ENCODE results near the gene MYH3.

MYH3 gene

GRCh38 chr17:10648381-10648780 is 8.7 kb downstream of the MYH3 start:
- DNase-seq, result no peak

GRCh38 chr17:10646392-10646990 is 10.6 kb downstream of the MYH3 start:
- peak; percentile 45 for DNase-seq

GRCh38 chr17:10640475-10640874 is 16.6 kb downstream of the MYH3 start:
- no peak for DNase-seq

- no peak for DNase-seq
Observed at GRCh38 chr17:10638151-10638550, 19.0 kb downstream of the MYH3 start.

GRCh38 chr17:10635290-10635689 is 21.8 kb downstream of the MYH3 start:
- DNase-seq, result no peak

- no peak for DNase-seq
Observed at GRCh38 chr17:10633738-10634379, 23.2 kb downstream of the MYH3 start.

- DNase-seq, result no peak
Observed at GRCh38 chr17:10631701-10632100, 25.4 kb downstream of the MYH3 start.

GRCh38 chr17:10631048-10631700 is 25.9 kb downstream of the MYH3 start:
- DNase-seq, result no peak

GRCh38 chr17:10629706-10630105 is 27.4 kb downstream of the MYH3 start:
- DNase-seq, result no peak

GRCh38 chr17:10628756-10629155 is 28.4 kb downstream of the MYH3 start:
- no peak for DNase-seq

GRCh38 chr17:10626390-10626789 is 30.7 kb downstream of the MYH3 start:
- no peak for DNase-seq

- no peak for DNase-seq
Observed at GRCh38 chr17:10624969-10625368, 32.1 kb downstream of the MYH3 start.

GRCh38 chr17:10623737-10624338 is 33.3 kb downstream of the MYH3 start:
- no peak for DNase-seq

- no peak for DNase-seq
Observed at GRCh38 chr17:10622617-10623485, 34.3 kb downstream of the MYH3 start.

GRCh38 chr17:10621397-10621796 is 35.7 kb downstream of the MYH3 start:
- no peak for DNase-seq

- DNase-seq, result no peak
Observed at GRCh38 chr17:10620823-10621222, 36.3 kb downstream of the MYH3 start.

- peak; percentile 44 for DNase-seq
Observed at GRCh38 chr17:10618202-10618635, 38.9 kb downstream of the MYH3 start.

- DNase-seq, result no peak
Observed at GRCh38 chr17:10617120-10617505, 40.0 kb downstream of the MYH3 start.

- peak; percentile 26 for DNase-seq
Observed at GRCh38 chr17:10616502-10617119, 40.5 kb downstream of the MYH3 start.

GRCh38 chr17:10614536-10615155 is 42.5 kb downstream of the MYH3 start:
- no peak for DNase-seq

- no peak for DNase-seq
Observed at GRCh38 chr17:10613775-10614513, 43.2 kb downstream of the MYH3 start.
